ENCODE results near the gene ARHGEF38.

ARHGEF38 gene

GRCh38 chr4:105591573-105591972, 39.2 kb downstream of the ARHGEF38 start:
- DNase-seq (ENCODE audit: low spot score) = no peak
- in situ Hi-C loops (cut with MboI; ENCODE audit: low pct_unique_long_range_greater_than_20kb, low sequenced_read_pairs, unreplicated experiment) = no loop called here
- TF ChIP-seq CTCF (IDR thresholded peaks at IDR 0.05; ENCODE audit: extremely low read depth, insufficient read depth, missing control alignments) = no peak

- in situ Hi-C loops (cut with MboI; ENCODE audit: low pct_unique_long_range_greater_than_20kb, low sequenced_read_pairs, unreplicated experiment) = no loop called here
- peak; percentile 24 for DNase-seq (ENCODE audit: low spot score)
- TF ChIP-seq CTCF (IDR thresholded peaks at IDR 0.05; ENCODE audit: extremely low read depth, insufficient read depth, missing control alignments) = no peak
Observed at GRCh38 chr4:105594099-105595010, 41.9 kb downstream of the ARHGEF38 start.

- in situ Hi-C loops (cut with MboI; ENCODE audit: low pct_unique_long_range_greater_than_20kb, low sequenced_read_pairs, unreplicated experiment) = no loop called here
Observed at GRCh38 chr4:105596684-105597083, 44.3 kb downstream of the ARHGEF38 start.

GRCh38 chr4:105598052-105598451, 45.6 kb downstream of the ARHGEF38 start:
- no peak for DNase-seq (ENCODE audit: low spot score)
- in situ Hi-C loops (cut with MboI; ENCODE audit: low pct_unique_long_range_greater_than_20kb, low sequenced_read_pairs, unreplicated experiment) = no loop called here
- no peak for TF ChIP-seq CTCF (IDR thresholded peaks at IDR 0.05; ENCODE audit: extremely low read depth, insufficient read depth, missing control alignments)

More at GRCh38 chr4:105596684-105597083, 44.3 kb downstream of the ARHGEF38 start:
- DNase-seq (ENCODE audit: low spot score) = no peak
- TF ChIP-seq CTCF (IDR thresholded peaks at IDR 0.05; ENCODE audit: extremely low read depth, insufficient read depth, missing control alignments) = no peak

GRCh38 chr4:105598787-105599186, 46.4 kb downstream of the ARHGEF38 start:
- in situ Hi-C loops (cut with MboI; ENCODE audit: low pct_unique_long_range_greater_than_20kb, low sequenced_read_pairs, unreplicated experiment) = no loop called here
- TF ChIP-seq CTCF (IDR thresholded peaks at IDR 0.05; ENCODE audit: extremely low read depth, insufficient read depth, missing control alignments) = no peak
- no peak for DNase-seq (ENCODE audit: low spot score)

GRCh38 chr4:105599482-105599881, 47.1 kb downstream of the ARHGEF38 start:
- no peak for TF ChIP-seq CTCF (IDR thresholded peaks at IDR 0.05; ENCODE audit: extremely low read depth, insufficient read depth, missing control alignments)
- DNase-seq (ENCODE audit: low spot score) = no peak
- in situ Hi-C loops (cut with MboI; ENCODE audit: low pct_unique_long_range_greater_than_20kb, low sequenced_read_pairs, unreplicated experiment) = no loop called here

Measured in GM13977 (cell line).